Measurements from ENCODE around the gene GPC6.
"Not testable (repeated sequence)": the region's sequence is repeated elsewhere in the genome, so short reads cannot be mapped to it uniquely, and the experiment has no call there.

Gene GPC6

DNA sequence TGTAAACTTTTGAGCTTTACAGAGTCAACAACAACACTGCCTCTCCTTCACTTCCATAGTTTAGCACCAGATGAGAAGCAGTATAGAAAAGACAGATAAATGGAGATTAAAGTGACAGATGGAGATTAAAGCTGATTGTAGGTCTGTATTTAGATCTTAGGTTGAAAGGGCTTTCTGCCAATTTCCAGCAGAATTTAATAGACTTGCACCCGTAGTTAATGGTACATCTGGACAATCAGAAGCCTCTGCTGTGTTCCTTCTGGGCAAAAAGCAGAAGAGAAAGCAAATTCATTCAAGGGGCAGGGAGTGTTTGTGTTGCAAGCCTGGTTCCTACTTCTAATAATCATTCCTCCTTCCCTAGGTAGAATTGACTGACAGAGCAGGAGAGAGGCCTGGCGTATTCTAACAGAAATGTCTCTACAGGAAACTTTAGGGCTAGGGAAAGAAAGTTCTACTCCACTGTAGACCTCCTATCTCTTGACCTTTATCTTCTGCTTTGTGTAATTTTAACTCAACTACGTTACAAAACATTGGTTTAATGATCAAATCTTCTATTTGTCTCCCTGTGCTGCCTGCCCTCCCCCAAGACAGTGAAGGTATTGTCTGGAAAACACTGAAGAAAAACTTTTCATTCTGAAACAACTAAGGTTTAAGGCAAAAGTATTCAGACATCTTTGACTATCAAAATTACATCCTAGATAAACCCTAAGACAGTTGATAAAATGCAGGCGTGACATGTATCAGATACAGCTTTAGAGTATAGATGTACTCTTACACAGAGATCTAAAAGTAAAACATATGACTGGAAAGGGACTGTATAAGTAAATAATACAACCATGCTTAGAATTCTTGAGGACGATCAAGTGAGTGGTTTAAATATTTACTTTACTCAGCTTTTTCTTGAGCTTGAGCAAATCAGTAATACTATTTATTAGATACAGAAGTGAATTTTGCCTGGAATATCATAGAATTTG, 44.4 kb downstream of the GPC6 start:
- DNase-seq, result no peak

DNA sequence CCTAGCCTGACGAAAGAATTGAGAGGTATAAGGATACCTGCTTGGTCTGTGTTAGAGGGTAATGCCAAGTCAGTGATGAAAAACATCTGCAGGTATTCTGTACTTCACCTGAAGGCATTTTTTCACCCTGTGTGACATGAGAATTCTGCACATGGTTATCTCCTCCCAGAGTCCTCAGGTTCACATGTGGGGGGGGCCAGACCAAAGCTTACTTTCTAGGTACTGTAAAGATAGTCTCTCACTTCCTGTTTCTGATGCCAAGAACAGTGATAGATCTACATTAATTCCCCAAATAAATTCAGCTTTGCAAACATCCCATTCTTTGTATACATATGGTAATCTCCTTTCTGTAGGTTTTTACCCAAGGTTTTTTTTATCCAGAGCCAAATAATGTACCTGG, 53.4 kb downstream of the GPC6 start:
- DNase-seq, result no peak

DNA sequence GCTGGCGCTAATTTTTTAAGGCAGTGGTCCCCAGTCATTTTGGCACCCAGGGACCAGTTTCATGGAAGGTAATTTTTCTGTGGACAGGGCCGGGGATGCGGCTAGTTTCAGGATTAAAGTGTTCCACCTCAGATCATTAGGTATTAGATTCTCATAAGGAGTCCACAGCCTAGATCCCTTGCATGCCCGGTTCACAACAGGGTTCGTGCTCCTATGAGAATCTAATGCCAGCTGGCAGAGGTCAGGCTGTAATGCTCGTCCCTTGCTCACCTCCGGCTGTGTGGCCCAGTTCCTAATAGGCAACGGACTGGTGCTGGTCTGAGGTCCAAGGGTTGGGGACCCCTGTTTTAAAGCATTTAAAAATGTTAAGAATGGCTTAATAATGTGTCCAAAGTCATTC, 54.1 kb downstream of the GPC6 start:
- no peak for DNase-seq

DNA sequence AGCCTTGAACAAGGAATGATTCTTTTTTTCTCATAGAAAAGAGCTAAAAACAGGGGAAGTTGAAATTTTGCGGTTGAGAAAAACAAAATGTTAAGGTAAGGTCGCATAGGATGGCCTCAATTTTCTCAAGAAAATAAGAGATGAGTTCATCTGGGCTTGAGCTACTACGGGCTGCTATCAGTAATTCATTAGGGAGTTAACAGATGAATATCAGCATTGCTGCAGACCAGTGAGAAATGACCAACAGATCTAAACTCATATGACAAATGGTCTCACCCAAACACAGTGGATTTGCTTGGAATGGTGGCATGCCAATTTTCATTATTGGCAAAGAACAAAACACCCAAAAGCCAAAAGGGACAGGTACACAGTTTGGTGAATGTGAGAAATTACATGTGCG, 56.6 kb downstream of the GPC6 start:
- DNase-seq, result no peak

DNA sequence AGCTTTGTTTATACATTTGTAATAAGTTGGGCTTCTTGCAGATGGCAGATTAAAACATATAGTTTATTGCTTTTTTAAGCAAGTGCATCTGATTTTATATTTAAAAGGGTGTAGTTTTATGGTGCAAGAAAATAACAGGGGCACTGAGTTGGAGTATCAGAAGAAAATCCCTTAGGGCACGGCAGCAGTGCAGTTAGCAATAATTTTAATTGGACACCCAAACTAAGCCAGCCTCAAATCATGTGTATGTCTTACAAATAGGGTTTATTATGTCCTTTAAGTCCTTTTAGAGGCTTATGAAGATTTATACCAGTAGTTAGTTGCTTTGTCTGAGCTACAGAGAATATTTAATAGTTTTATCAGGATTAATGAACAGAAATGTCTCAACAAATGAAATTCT, 57.5 kb downstream of the GPC6 start:
- DNase-seq, result no peak

DNA sequence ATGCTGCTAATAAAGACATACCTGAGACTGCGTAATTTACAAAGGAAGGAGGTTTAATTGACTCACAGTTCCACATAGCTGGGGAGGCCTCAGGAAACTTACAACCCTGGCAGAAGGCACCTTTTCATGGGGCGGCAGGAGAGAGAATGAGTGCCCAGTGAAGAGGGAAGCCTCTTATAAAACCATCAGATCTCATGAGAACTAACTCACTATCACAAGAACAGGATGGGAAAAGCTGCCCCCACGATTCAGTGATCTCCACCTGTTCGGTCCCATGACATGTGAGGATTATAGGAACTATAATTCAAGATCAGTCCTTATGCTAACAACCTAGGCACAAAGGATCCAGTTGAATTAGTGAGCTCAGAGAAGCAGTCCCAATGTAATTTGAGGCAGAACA, 59.4 kb downstream of the GPC6 start:
- no peak for DNase-seq

DNA sequence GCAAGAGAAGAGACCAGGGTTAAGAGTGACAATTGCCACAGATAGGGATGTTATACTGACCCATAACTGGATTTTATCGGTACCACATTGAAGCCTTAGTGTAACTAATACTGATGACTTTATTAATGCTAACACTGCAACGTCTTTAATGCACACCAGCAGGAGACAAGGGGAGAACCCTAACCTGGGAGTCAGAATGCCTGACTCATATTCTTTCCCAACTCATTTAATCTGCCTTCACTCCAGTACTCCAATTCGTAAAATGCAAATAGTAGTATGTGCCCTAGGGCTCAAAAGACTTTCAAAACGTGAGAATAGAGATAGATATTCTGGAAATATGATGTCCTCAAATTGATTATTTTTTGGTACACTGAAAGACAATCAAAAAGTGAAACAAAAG, 62.4 kb downstream of the GPC6 start:
- no peak for DNase-seq

DNA sequence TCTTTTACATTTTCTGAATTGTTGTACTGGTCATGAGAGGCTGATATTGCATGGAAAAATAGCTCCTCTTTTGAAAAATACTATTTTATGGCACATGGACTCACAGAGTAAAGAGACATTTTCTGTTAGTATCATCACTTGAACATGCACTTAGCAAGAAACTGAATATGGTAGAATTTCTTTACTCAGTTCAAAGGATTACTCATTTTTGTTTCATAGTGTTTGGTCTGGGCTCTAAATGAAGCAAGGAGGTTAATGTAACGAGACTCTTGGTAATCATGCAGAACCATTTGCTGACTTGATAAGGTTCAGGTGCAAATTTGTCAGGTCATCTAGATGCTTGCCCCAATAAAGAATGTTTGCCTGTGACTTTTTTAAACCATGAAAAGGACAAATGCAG, 63.2 kb downstream of the GPC6 start:
- DNase-seq, result no peak

DNA sequence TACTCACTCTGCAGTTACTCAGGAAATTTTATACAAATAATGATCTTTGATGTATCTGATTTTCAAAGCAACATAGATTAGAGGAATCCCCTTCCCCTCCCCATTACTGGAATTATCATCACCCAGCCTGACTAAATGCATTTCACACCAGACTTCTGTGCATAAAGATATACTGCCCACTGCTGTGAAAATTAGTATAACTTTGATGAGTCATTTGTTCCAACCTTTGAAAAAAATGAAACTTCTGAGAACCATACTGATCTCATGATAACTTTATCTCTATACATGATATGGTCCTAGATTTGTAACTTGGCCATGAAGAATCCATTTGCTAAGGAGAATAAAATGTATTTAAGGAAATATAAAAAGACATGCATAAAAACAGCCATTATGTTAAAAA, 63.9 kb downstream of the GPC6 start:
- DNase-seq, result no peak

DNA sequence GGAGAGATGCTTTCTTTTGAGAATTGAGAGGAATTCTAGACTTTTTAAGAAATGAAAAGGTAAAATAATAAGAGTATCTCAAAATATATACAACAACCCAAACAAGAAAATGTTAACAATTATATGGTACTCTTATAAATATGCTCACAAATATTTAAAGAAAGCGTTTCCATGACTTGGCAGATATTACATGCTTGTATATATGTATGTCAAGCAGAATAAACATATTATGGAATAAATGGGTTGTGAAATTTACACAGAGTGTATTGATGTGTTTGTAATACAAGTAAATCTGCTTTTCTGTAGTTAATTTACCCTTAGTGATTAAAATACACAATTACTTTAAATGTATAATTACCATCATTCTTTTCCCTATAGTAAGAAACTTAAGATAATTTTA, 65.8 kb downstream of the GPC6 start:
- no peak for DNase-seq

DNA sequence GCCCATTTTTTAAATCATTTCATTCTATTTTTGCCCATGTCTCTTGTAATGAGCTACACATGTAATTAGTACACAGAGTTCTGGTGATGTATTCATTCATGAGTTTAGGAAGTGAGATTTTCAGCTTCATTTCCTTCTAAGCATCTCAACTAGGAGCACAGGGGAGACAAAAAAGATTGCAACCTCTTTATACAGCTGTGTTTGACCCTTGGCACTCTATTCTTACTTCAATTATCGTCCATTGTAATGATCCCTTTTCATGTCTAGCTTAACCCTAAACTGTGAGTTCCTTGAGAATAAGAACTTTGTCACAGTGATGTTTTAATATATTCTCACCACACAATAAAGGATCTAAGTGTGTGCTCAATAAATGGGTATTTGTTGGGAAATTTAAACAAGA, 67.1 kb downstream of the GPC6 start:
- no peak for DNase-seq

DNA sequence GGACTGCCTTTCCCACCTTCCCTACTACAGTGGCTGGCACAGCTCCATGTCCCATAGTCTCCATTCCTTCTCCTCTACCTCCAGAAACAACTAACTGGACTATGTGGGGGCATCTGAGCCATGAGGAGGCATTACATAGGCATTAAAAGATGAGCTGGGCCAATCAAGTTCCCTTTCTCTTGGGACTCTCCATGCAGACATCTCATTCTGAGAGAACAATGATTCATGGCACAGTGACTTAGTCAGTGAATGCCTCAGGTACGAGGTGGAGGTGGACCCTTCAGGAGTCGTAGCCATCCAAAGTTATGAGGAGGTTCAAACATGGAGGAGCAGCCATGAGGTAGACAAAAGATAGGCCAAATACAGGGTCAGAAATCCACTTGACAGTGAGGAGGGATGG, 70.0 kb downstream of the GPC6 start:
- DNase-seq, result no peak

DNA sequence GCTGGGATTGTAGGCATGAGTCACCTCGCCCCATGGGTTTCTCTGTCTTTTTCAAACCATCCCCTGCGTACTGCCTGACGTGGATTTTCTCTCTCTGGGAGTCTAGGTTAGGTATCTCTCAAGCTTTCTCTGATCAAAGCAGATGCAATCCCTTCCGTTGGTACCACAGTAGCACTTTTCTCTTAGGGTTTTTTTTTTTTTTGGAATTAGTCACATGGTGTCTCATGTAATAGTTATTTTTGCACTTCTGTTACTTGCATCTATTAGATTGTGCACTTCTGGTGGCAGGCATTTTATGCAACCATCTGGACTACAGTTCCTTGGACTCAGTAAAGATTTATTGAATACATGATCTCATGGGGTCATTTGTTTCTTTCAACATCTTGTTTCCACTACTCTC, 72.1 kb downstream of the GPC6 start:
- DNase-seq, result no peak

DNA sequence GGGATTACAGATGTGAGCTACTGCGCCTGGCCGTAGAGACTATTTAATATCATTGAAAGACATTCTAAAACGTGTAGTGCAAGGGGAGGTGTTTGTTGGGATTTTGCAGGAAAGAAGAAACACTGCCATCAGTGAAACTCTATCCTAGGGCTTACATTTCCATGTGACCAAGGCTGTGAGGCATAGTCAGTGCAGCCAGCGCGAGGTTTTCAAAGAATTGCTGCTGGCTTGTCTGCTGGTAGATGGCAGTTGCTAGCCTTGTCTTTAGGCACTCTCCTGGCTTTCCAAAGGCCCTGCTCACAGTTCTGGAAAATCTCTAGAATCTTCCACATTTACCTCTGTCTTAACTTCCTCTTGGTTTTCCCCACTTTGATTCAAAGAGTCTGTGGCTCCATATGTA, 77.5 kb downstream of the GPC6 start:
- no peak for DNase-seq

DNA sequence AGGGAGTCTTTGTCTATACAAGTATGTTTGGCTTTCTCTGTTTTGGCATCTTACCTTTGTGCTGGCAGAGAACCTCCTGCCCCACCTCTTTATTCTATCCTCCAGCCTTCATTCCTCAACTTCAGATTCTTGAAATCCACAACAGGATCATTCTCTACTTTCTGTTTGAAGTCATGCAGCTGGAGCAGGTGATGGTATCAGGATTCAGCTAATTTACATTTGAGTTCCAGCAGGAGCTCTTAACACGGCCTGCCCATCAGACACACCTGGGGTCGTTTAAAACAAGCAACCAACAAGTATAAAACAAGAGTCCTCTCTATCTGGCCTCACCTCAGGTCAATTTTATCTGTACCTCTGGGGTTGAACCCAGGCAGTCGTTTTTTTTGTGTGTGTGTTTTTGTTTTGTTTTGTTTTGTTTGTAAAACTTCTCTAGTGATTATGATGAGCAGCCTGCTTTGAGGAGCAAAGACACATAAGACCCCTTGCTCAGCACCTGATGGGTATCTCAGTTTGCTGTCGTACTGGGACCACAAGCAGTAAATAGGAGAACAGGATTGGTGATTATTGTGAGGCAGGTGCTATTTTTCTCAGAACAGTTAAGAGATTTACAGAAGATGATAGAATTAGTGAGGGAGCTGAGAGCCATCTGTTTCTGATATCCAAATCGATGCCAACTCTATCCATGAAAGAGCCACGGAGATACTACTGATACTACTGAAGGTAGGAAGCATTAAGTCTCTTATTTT, 78.4 kb downstream of the GPC6 start:
- DNase-seq, result no peak

DNA sequence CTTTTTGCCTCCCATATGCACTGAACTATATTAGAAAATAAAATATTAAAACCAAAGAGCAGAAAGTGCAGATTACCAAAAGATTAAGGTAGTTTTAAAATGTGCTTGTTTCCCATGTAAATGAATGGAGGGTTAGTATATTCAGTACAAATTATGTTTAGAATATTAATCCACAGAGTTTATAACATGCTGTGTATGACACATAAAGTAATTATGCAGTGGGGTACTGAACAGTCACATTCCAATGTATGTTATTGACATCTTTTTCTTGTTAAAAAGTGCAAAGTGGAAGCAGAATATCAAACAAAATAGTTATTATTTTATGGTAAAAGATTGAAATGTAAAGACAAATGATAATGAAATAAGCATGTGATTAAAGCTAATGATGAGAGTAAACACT, 79.3 kb downstream of the GPC6 start:
- DNase-seq, result no peak

DNA sequence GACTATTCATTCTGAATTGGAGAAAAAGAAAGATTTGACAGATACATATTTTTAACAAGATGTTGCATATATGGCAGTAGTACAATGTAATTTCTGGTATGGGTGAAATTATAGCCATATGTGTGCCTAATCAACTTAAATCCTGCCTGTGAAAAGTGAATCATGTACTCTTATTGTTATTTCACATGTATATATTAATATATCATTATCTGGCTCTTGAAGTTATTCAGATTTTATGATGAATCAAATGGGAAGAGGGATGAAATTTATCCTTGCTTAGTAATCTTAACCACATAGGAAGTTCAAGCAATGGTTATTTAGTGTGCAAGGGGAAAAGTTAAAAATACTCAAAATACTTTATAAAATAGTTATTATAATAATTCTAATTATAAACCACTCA, 80.5 kb downstream of the GPC6 start:
- DNase-seq, result no peak

DNA sequence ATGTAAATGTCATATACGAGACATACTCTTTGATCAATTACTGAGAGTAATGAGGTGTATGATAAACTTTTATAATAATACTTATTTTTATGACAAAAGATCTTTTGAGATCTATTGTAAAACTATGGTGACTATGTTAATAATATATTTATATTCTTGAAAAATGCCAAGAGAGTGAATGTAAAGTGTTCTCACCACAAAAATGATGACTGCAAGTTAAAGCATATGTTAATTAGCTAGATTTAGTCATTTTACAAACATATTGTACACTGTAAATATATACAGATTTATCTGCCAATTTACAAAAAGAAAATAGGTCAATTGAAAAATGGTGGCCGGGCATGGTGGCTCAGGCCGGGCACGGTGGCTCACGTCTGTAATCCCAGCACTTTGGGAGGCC, 81.0 kb downstream of the GPC6 start:
- no peak for DNase-seq

DNA sequence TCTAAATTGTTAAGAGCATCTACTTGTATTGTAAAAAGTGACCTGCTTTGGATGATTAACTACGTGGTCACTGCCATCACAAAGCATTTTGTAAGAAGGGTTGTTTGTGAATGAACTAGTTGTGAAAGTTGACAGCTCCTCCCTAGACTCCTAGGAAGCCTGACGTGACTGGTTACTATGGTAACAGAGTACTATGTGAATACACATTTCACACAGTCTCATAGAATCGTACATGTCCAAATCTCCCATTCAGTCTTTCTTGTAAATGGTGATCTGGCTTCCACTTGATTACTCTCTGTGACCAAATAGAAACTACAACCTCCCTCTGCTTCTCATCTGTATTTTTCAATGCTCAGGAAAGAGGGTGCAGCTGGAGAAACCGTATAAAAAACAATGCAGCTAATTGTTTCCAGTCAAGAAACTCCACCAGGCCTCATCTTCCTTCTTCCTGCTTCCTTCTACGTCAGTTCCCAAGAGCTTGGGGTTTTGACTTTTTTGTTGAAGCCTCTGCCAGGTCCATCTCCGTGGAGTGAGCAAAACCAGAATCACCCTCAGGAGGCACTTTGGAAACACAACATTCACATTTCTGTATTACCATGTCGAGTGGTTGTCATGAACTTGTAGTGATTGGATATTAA, 83.4 kb downstream of the GPC6 start:
- DNase-seq, result no peak

DNA sequence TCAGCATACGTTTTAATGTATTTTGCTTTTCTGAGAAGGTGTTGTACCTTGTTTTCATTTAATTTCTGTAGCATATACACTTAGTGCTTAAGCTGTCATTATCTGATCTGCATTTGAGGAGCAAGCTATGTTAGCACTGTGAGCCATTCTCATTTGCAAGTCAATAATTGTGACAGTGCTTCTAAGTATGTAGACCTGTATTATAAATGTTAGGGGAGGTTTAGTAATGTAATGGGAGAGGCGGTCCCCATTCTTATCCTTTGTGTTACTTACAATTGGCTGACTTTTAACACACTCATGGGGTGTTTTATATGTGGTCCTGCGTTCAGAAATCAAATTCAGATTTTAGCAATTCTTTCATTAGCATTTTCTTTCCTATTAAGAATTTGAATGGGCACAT, 90.2 kb downstream of the GPC6 start:
- DNase-seq, result no peak

DNA sequence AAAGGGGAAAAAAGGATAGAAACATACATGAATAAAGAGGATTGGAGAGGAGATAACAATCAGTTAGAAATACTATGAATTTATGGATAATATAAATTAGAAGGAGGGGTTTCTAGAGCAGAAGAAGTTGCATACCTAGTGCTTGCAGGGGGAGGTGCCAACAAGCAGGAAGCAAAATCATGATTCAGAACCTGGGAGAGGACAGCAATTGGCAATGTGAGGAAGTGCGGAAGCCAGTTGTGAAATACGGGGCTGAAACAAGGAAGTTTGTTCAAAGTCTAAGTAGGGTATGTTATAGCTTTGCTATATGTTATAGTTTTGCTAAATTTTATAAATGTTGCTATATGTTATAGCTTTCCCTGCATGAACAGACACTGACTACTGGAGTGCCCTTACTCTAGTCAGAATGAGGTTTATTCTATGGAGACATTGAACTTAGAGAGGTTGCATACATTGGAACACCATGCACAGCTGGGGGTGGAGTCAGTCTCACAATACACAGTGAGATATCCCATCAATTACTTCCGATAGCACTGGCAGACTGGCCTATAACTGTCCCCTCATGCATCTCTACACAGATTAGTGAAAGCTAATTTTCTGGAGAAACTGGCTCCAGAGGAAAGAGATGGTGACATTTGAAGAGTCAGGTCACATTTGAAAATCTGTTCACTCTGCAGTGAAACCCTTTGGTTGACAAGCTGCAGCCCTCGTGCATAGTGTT, 92.1 kb downstream of the GPC6 start:
- DNase-seq, result no peak

DNA sequence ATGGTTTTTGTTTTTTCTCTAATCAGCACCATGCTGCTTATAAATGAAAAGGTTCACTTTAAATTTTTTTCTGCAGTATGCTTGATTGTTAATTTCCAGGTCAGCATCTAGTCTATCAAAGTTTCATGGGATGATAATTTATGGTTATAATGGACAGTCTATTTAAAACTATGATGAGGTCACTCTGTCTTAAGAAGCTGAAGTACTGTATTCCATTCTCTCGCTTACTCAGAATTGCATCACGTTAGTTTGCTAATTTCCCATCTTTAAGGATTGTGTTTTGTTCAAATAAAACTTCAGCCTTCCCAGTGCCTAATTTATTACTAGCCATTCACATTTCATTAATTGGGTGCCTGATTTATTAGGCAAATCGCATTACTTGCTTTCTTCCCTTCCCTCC, 94.3 kb downstream of the GPC6 start:
- no peak for DNase-seq

DNA sequence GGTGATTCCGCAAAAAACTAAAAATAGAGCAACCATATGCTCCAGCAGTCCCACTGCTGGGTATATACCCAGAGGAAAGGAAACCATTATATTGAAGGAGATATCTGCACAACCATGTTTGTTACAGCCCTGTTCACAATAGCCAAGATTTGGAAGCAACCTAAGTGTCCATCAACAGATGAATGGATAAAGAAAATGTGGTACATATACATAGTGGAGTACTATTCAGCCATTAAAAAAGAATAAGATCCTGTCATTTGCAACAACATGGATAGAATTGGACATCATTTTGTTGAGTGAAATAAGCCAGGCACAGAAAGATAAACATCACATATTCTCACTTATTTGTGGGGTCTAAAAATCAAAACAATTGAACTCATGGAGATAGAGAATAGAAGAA, 97.3 kb downstream of the GPC6 start:
- DNase-seq, result not testable (repeated sequence)
